ENCODE results near the gene TCP1. TPM values are rescaled to one million over a fixed set of nuclear protein-coding genes. Genes with fewer than 3 reads are reported as not detected.
A peak's percentile ranks its signal among the peaks of the same experiment; 100 is the strongest.
"Not testable (repeated sequence)": the region's sequence is repeated elsewhere in the genome, so short reads cannot be mapped to it uniquely, and the experiment has no call there.

Gene TCP1
- 183 and 204 TPM in 2 replicates for total RNA-seq

DNA sequence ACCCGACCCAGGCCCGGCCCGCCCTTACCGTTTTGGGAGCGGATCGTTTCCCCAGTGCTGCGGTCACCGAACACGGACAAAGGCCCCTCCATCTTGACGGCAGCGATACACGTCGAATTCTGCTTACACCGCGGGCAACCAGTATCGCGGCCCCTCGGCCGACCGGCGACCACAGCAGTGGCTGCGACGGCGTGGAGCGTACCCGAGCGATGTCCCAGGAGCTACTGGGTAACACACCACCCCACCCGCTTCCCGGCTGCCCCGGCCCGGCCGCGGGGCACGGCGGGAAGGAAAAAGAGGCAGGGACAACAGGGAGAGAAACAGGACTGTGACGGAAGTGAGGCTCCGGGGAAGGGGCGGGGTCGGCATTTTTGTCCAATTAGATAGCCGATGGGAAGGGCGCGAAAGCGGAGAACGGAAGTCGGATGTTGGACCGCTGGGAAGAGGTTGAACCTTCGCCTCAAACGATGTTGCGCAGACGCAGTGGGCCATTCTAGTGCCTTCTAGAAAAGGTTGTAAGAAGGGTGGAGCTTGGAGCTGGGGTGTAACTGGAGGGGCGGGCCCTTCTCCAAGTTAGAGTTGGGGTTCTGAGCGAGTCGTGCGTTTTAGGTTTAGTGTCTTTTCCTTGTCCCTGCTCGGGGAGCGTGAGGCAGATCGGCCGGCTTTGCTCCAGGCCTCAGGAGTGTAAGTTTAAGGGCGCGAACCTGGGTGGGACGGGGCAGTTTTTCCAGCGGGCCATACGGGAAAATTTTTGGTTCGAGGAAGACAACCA is at the start of gene TCP1:
TSS of gene TCP1 (minus strand) at position 226 of the 772 bp plus-strand sequence. CDS start at position 92, 134 bp downstream.
- DNase-seq (ENCODE audit: extremely low read depth, low read depth, low spot score): peak; percentile 99

DNA sequence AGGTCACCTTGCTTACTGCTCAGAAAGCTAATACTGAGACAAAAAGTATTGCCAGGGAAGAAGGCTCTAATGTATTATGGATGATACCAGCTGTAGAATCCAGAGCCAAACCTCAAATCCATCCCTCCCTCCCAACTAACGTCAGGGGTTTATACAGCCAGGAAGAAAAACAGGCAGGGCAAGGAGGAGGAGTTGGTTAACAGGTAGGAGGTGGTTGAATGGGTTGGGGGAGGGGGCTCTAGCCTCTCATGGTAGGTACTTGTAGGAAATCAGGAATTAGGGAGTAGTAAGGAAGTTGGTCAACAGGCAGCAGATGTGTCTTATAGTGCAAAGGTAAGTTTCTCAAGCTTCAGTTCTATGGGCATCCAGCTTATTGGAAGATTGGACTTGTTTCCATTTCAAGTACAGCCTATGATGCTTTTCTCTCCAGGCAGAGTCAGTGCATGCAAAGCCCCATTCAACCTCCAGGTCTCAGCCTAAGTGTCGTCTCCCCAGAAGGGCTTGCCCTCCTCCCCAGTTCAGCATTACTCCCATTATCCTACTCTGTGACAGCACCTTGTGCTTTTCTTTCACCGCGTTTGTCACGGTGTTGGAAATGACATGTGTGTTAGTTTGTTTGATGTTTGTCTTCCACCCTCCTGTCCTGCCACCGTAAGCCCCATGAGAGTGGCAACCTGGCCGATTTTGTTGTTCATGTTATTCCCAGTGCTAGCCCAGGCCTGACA is 48.8 kb upstream of the TCP1 start:
- no peak for DNase-seq (ENCODE audit: extremely low read depth, low read depth, low spot score)

DNA sequence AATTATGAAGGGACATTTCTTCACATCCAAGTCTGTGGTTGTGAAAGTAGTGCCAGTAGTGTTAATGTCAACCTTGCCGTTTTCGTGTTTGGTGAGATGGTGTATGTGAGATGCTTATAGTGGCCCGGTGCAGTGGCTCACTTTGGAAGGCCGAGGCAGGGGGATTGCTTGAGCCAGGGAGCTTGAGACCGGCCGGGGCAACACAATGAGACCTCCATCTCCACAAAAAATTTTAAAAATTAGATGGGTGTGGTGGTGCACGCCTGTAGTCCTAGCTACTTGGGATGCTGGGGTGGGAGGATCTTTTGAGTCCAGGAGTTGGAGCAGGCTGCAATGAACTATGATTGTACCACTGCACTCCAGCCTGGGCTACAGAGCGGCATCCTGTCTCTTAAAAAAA is 48.1 kb upstream of the TCP1 start:
- no peak for DNase-seq (ENCODE audit: extremely low read depth, low read depth, low spot score)

DNA sequence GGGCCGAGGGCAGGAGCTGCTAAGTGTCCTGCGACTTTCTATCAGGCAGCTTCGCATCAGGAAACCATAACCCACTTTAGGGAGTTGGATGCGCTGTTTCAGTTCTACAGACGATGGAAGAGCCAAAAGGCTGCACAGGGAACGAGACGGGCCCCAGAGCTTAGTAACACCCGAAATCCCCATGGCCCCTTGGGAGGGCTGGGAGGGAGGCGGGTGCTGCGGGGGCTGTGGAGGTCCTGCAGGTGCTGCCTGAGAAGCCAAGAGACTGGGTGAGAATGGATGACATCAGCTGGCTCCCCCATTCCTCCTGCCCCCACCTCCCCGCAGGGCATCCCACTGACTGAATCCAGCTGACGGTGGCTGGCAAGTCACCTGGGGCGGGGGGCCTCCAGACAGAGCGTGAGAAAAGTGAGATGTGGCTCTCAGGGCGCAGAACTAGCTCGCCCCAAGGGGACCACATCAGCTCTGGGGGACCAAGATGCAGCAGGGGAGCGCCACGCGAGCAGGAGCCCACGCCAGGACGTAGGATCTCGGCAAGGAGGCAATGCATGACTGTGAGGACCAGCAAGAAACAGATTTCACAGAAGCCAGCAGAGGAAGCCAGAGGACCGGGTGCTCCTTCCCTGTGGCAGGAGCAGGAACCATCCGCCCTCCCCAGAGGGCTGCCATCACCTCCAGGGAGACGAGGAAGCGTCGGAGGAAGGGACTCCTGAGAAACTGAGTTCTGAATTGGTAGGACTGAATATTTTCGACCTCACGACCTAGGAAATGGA is 47.5 kb upstream of the TCP1 start:
- no peak for DNase-seq (ENCODE audit: extremely low read depth, low read depth, low spot score)

DNA sequence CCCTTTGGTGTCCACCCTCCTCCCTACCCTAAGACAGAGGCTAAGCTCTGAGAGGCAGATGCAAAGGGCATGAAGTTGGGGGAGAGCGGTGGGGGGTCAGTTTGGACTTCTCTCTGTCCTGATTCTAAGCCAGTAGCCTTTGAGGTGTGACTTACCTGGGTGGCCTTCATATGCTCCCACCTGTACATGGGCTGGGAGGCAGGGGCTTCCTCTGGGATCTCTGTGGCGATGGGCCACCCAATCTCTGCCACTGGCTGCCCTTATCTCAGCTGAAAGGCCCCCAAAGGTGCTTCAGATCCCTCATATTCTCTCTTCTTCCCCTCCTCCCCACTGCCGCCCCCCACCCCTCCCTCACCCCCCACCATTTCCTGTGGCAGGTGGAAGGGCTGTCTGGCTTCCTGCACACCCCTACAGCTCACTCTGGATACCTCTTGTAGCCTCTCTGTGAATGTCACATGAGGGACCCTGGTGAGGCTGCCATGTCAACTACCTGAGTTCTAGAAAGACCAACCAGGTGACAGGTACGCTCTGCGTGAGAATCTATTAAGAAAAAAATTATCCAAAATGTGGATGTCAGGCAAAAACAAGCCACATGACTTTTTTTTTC is 44.7 kb upstream of the TCP1 start:
- DNase-seq (ENCODE audit: extremely low read depth, low read depth, low spot score): no peak

DNA sequence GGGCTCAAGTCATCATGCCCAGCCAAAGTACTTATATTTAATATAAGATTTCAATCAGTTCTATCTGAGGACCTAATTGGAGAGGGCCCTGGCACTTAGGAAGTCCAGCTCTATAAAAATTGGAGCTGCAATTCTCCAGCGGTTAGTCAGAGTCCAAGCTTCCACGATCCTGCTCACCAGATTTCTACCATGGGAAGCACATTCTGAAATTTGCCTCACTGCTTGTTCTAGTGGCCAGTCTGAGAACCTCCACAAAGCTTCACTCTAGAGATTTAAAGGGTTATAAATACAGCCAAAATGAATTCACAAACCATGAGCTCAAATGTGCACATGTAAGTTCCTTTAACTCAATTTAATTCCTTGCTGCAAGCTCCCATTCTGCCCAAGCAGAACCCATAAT is 44.2 kb upstream of the TCP1 start:
- DNase-seq (ENCODE audit: extremely low read depth, low read depth, low spot score): no peak

DNA sequence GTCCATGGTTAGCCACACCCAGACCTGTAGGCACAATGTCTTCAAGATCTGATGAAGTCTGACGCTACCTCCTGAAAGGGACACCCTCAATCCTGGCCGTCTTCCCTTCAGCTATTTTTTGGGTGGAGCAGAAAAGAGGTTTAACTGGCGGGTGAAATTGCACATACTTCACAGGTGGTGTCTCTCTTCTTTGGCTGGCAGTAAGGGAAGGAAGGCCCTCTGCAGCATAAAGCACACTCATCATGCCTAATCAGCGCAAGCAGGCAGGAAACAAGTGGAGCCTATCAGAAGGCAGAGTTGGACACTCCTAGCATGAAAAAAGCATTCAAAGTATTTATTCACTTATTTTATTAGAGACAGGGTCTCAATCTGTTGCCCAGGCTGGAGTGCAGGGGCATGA is 43.5 kb upstream of the TCP1 start:
- DNase-seq (ENCODE audit: extremely low read depth, low read depth, low spot score): no peak

DNA sequence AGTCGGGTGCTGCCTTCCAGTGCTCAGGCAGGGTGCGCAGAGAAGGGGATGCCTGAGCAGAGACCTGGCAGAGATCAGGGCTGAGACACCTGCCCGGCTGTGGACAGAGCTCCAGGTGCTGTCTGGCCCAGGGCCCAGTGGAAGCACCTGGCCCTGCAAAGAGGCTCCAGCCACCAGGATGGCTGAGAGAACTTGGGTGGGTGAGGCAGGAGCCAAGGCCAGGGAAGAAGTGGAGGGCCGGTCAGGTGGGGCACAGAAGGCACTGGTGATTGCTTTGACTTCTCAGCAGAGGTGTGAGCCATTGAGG is 41.9 kb upstream of the TCP1 start:
- no peak for DNase-seq (ENCODE audit: extremely low read depth, low read depth, low spot score)

DNA sequence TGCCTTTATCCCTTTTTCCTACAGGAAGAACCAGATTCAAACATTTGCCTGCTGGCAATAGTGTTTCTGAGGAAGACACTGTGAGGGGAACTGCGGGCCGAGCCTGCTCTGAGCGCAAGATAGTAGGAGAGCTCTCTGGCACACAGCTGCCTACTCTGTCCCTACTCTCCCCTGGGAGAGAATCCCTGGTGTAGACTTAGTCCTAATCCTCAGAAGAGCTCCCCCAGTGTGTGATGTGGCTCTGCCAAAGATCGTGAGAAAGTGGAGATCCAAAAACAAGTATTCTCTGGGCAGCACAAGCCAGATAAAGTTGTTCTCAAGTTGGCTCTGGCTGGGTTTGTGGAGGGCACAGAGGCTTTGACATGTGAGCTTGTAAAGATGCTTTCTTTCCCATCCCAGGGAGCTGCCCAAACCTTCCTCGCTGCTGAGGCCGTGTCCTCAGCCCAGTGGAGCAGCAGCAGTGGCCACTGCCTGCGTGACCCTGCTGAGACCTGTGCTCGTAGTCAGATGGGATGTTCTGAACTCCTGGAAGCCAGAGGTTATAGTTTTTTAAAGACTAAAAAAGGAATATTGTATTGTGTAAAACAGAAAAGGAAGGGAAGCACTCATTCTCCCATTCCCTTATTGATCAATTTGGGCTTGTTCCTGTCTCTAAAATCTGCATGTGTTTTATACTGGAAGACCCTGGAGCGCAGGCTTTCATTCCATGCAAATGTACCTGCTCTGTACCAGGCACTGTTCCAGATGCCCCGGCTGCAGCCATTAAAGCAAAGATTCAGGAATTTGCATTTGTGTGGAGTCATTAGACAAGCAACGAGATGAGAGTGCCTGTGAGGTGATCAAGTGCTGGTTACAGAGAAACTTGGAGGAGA is 41.3 kb upstream of the TCP1 start:
- no peak for DNase-seq (ENCODE audit: extremely low read depth, low read depth, low spot score)

DNA sequence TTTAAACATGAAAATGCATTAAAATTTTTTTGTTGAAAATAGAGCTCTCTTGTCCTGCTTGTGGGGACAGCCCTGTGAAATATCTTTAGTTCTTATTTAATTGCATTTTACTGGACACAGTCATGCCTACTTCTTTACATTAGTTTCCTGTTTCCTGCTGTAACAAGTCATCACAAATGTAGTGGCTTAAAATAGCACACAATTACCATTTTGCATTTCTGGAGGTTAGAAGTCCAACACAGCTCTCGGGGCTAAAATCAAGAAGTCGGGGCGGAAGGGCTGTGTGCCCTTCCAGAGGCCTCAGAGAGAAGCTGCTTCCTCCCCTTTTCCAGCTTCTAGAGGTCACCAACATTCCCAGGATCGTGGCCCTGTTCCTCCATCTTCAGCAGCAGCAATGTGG is 40.1 kb upstream of the TCP1 start:
- no peak for DNase-seq (ENCODE audit: extremely low read depth, low read depth, low spot score)

DNA sequence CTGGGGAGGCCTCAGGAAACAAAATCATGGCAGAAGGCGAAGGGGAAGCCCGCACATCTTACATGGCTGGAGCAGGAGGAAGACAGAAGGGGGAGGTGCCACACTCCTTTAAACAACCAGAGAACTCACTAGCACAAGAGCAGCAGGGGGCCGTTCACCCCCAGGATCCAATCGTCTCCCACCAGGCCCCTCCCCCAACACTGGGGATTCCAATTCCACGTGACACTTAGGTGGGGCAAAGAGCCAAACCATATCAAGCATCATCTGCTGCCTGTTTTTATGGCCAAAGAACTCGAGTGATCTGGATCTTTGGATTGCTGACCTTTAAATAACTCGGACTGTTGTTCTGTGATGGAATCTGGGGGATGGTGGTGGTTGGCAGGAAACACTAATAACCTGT is 38.7 kb upstream of the TCP1 start:
- no peak for DNase-seq (ENCODE audit: extremely low read depth, low read depth, low spot score)

DNA sequence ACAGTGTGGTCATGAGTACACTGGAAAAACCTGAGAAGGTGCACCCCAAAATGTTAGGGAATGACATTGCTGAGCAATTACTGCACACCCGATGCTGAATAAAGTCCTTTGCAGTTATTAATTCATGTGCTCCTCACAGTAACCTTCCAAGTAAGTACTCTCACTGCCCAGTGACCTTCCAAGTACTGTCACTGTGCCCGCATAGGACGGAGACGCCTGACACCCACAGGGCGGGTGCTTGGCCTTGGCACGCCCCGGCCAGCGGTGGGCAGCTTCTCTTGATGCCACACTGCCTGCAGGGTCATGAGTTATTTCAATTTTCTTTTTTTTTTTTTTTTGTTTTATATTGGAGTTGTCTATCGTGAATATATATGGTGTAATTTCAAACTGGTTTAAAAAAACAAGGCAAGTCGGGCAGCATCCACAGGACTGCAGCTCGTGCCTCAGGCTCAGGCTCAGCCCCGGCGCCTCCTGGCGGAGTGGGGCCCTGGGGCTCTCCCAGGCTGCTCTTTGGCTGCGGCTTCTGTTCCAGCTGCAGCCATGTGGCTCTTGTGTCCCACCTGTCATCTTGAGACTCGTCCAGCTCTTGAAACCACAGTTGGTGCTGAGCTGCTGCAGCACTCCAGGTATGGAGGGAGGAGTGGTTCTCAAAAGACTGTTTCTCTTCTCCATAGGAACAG is 37.7 kb upstream of the TCP1 start:
- no peak for DNase-seq (ENCODE audit: extremely low read depth, low read depth, low spot score)

DNA sequence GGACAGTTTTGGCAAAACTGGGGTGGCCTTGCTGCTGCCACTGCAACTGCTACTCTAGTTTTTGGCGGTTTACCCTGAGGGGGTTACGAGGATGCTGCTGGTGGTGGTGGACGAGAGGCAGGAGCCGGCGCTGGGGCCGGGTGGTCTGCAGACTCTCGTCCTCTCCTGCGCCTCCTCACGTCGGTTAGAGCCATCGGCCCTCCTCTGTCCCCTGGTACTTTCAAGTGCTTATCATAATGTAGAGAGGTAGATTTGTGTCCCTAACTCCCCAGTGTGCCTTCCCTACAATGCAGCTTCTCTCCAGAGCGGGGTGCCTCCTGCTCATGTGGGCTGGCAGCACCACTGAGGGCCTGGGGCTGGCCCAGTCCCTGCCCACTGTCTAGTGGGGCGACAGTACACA is 36.6 kb upstream of the TCP1 start:
- DNase-seq (ENCODE audit: extremely low read depth, low read depth, low spot score): no peak

DNA sequence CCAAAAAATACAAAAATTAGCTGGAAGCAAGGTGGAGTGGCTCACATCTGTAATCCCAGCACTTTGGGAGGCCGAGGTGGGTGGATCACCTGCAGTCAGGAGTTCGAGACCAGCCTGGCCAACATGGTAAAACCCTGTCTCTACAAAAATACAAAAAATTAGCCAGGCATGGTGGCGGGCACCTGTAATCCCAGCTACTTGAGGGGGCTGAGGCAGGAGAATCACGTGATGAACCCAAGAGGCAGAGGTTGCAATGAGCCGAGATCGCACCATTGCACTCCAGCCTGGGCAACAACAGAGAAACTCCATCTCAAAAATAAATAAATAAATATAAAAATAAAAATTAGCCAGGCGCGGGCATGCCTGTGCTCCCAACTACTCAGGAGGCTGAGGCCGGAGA is 35.3 kb upstream of the TCP1 start:
- not testable (repeated sequence) for DNase-seq (ENCODE audit: extremely low read depth, low read depth, low spot score)

DNA sequence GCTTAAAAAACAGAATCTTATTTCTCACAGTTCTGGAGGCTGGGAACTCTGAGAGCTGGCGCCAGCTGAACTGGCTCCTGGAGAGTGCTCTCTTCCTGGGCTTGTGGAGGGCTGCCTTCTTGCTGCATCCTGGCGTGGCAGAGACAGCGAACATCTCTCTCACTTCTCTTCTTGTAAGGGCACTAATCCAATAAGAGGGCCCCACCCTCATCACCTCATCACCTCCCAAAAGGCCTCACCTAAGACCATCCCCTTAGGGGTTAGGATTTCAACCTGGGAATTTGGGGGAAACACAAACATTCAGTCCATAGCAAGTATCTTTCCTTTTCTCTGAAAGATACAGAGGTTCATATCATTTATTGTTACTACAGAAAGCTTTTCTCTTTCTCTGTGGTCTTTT is 34.6 kb upstream of the TCP1 start:
- DNase-seq (ENCODE audit: extremely low read depth, low read depth, low spot score): no peak

DNA sequence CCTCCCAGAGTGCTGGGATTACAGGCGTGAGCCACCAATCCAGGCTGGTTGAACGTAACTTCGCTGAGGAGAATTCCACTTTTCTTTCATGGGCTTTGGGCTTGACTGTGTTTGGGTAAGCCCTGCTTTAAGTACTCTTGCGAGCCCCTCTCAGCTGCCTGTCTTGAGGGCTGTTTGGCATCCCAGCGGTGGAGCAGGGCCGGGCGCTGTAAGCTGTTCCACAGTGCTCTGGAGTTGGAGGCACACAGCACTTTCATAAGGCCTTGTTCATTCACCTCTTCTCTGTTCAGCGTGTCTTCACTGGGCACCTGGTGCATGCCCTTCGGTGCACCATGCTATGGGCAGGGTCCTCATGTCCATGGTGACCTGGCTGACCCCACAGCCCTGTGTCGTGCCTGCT is 32.3 kb upstream of the TCP1 start:
- DNase-seq (ENCODE audit: extremely low read depth, low read depth, low spot score): no peak

DNA sequence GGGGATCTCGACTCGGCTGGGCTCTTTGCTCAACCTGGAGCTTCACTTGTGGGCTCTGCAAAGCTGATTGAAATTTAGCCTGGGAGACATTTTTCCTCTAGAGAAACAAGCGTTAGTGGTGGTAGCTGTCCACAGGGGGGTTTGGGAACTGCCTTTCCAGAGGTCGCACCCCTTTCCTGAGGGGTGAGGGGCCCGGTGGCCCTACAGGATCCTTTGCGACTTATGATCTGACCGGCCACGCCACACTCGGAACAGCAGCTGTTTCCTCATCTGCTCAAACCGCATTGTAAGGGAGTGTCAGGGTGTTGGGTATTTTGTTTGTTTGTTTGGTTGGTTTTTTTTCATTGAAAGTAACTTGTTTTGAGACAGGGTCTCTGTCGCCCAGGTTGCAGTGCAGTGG is 31.7 kb upstream of the TCP1 start:
- DNase-seq (ENCODE audit: extremely low read depth, low read depth, low spot score): no peak

DNA sequence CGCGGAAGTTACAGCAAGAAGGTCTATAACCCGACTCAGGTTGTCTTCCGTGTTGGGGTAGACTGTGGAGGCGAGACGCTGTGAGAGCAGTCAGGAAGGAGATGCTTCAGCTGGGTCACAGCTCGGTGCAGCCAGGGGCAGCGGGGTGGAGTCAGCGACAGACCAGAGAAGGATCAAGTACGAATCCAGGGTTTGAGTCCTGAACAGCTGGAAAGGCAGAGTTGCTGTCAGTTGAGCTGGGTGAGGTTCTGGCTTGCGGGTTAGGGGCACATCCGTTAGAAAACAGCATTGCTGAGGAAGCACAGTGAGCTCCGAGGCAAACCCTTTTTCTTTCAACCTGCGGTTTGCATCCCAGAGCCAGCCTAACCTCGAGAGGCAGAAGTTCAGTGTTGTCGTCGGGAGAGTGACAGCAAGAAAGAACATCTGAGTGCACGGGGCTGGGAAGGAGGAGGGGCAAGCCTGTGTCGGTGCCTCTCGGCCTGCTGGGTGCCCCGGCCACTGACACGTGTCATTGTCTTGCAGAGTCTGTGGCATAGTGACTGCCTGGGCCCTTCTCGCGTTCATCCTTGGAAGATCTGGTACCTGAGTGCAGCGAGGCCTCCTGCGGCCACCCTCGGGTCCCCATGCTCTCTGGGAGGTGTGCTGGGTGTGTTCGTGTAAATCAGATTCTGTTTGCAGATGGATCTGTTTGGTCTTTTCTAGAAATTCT is 30.7 kb upstream of the TCP1 start:
- no peak for DNase-seq (ENCODE audit: extremely low read depth, low read depth, low spot score)

DNA sequence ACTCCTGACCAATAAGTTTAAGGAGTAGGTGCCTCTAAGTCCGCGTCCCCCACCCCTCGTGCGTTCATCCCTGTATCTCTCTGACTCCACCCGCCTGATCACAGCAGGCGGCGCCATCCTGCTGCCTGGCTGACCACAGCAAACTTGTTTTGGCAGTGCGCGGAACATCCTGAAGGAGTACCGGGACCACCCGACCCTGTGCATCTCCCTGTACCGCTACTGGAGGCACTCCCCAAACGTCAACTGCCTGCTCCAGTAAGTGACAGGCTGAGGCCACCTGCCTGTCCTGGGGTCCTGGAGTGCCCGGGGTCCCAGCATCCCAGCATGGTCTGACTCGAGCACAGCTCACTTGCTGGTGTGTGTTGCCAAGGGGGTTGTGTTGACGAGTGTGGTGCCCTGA is 29.7 kb upstream of the TCP1 start:
- DNase-seq (ENCODE audit: extremely low read depth, low read depth, low spot score): no peak

Measured in glomerular endothelial cell (primary cell).